NK-92 treated with Interleukin-12 subunit alpha and Interleukin-12 subunit beta, amount 100 ng/mL, for 24 hours (cell line): Measurements from ENCODE around the gene FREM2.

ENCODE experiments used
- DNase-seq: peaks from one replicate; lab custom pipeline; 2025; lab: John Stamatoyannopoulos, UW

The FREM2 gene

GRCh38 chr13:38686577-38687245, at the start of gene FREM2:
TSS of gene FREM2 (plus strand) at chr13:38687077. CDS start at chr13:38687345, 268 bp downstream.
- DNase-seq: no peak

GRCh38 chr13:38637576-38637975, 49.3 kb upstream of the FREM2 start:
- no peak for DNase-seq

- DNase-seq: no peak
Observed at GRCh38 chr13:38641164-38641948, 45.5 kb upstream of the FREM2 start.

- DNase-seq: no peak
Observed at GRCh38 chr13:38647312-38647711, 39.6 kb upstream of the FREM2 start.

GRCh38 chr13:38648912-38649311, 38.0 kb upstream of the FREM2 start:
- DNase-seq: no peak

- DNase-seq: no peak
Observed at GRCh38 chr13:38656699-38657098, 30.2 kb upstream of the FREM2 start.

- DNase-seq: no peak
Observed at GRCh38 chr13:38657191-38657590, 29.7 kb upstream of the FREM2 start.

GRCh38 chr13:38658906-38659305, 28.0 kb upstream of the FREM2 start:
- no peak for DNase-seq

GRCh38 chr13:38661010-38661675, 25.7 kb upstream of the FREM2 start:
- no peak for DNase-seq

GRCh38 chr13:38662362-38662761, 24.5 kb upstream of the FREM2 start:
- no peak for DNase-seq

- DNase-seq: no peak
Observed at GRCh38 chr13:38664906-38665305, 22.0 kb upstream of the FREM2 start.

GRCh38 chr13:38667526-38668109, 19.3 kb upstream of the FREM2 start:
- DNase-seq: no peak

GRCh38 chr13:38669234-38669964, 17.5 kb upstream of the FREM2 start:
- DNase-seq: no peak

- no peak for DNase-seq
Observed at GRCh38 chr13:38670627-38671026, 16.2 kb upstream of the FREM2 start.

GRCh38 chr13:38671980-38672379, 14.9 kb upstream of the FREM2 start:
- DNase-seq: no peak

GRCh38 chr13:38674208-38674607, 12.7 kb upstream of the FREM2 start:
- no peak for DNase-seq

- no peak for DNase-seq
Observed at GRCh38 chr13:38680912-38681311, 6.0 kb upstream of the FREM2 start.

GRCh38 chr13:38684714-38685113, 2.2 kb upstream of the FREM2 start:
- DNase-seq: no peak

- DNase-seq: no peak
Observed at GRCh38 chr13:38685431-38685830, 1.4 kb upstream of the FREM2 start.

- DNase-seq: no peak
Observed at GRCh38 chr13:38685974-38686576, 802 bp upstream of the FREM2 start.
